Kidney (tissue), 14 donors: ENCODE measurements around the gene PTH1R. TPM values are rescaled to one million over a fixed set of nuclear protein-coding genes. Genes with fewer than 3 reads are reported as not detected.
A peak's percentile ranks its signal among the peaks of the same experiment; 100 is the strongest.

ENCODE experiments used
- DNase-seq, 5 donors: peaks; one replicate each; pipeline ENCODE4 v3.0.0-alpha.2; 2013 to 2020
- FAIRE-seq: peaks from 2 replicates; lab custom pipeline; 2012; peaks lifted over from hg19 to GRCh38; lab: Jason Lieb, UNC
- H3K27ac ChIP-seq, 2 donors: one replicate each; pipeline ENCODE4 v1.7.0; 2013; ENCODE audit warnings: low read depth in 2 of 2, low read length in 2 of 2, inconsistent platforms in 1 of 2
- H3K27me3 ChIP-seq: one replicate; pipeline ENCODE4 v1.7.1; 2013; ENCODE audit warnings: low read length, inconsistent platforms; ENCODE audit not compliant: control insufficient read depth, insufficient read depth
- H3K36me3 ChIP-seq, 3 donors: one replicate each; pipeline versions ENCODE4 v1.7.0 to v1.7.1; 2013; ENCODE audit warnings: low read length in 3 of 3, control low read depth in 1 of 3, inconsistent platforms in 1 of 3; ENCODE audit not compliant: insufficient read depth in 3 of 3, control insufficient read depth in 2 of 3
- H3K4me1 ChIP-seq, 3 donors: one replicate each; pipeline versions ENCODE4 v1.7.0 to v1.7.1; 2013; ENCODE audit warnings: low read length in 3 of 3, inconsistent platforms in 1 of 3, low read depth in 1 of 3; ENCODE audit not compliant: control insufficient read depth in 2 of 3, insufficient read depth in 2 of 3
- H3K4me3 ChIP-seq, 3 donors: one replicate each; pipeline versions ENCODE4 v1.7.0 to v1.8.1; 2013; ENCODE audit warnings: low read length in 3 of 3, control low read depth in 1 of 3, inconsistent platforms in 1 of 3
- H3K9ac ChIP-seq, 3 donors: one replicate each; pipeline versions ENCODE4 v1.7.0 to v1.7.1; 2013; ENCODE audit warnings: low read length in 3 of 3, control low read depth in 1 of 3, inconsistent platforms in 1 of 3
- H3K9me3 ChIP-seq, 3 donors: one replicate each; pipeline versions ENCODE4 v1.7.0 to v1.7.1; 2013; ENCODE audit warnings: low read length in 3 of 3, control low read depth in 1 of 3, inconsistent platforms in 1 of 3; ENCODE audit not compliant: control insufficient read depth in 2 of 3, insufficient read depth in 1 of 3
- CTCF ChIP-seq: IDR thresholded peaks from 3 replicates; pipeline ENCODE4 v1.5.1; 2012; ENCODE audit warnings: mild to moderate bottlenecking, moderate library complexity, borderline replicate concordance; ENCODE audit not compliant: insufficient read depth; ENCODE audit errors: extremely low read depth
- intact Hi-C: fragments of 100-400 bp; cut with DNase I; formaldehyde crosslinking; loops from one replicate; pipeline ENCODE4 v1.11.1; 2022
- polyA plus RNA-seq: library from polyadenylated mRNA; stranded (reverse); fragments of 350-450 nt; fragmentation: Illumina TruSeq; extraction: RNeasy Lipid Tissue Mini Kit (QIAGEN cat#74804); gene quantifications from one replicate; pipeline ENCODE4 v1.2.3, GENCODE V29; 2014; ENCODE audit warnings: low read depth, low replicate concordance; ENCODE audit not compliant: insufficient read depth
- total RNA-seq: library from RNA; stranded (reverse); fragmentation: NEBNext Ultra II Directional; extraction: Animal tissue kit (Norgen Biotek cat#: 25700); gene quantifications from one replicate; pipeline ENCODE4 v1.2.1, GENCODE V29; 2021
- donor health status: control.
- donor health status: control.
- donor health status: control.
- donor health status: control.
- donor health status: control.
- donor health status: DM: yes; HTN: yes; CAD: no.
- donor health status: Normal renal cell carcinoma (clear cell type).

The PTH1R gene
- total and polyA plus RNA-seq, 2 donors from 2014 or later: 286 to 1,885 TPM

GRCh38 chr3:46887980-46888494, 10.5 kb downstream of the PTH1R start:
- Histone ChIP-seq H3K4me3 (peak overlapping the region in 1 of 3 donors; percentile 87), H3K4me1 (peaks cover 6 to 59% (median 43%) of the 10 kb centered on the region in 3 donors), H3K9ac (peak overlapping the region in 2 of 3 donors; percentile 37 to 38), H3K27me3 (no peaks in the 10 kb centered on the region), H3K27ac (peak overlapping the region; percentile 65 to 69), H3K36me3 (peaks cover 0 to 8% (median 0%) of the 10 kb centered on the region in 3 donors), H3K9me3 (no peaks in the 10 kb centered on the region)
- intact Hi-C loops: no loop called here
- peak in 1 of 5 donors; percentile 2 for DNase-seq
- FAIRE-seq: no peak
- TF ChIP-seq CTCF: no peak

DNA sequence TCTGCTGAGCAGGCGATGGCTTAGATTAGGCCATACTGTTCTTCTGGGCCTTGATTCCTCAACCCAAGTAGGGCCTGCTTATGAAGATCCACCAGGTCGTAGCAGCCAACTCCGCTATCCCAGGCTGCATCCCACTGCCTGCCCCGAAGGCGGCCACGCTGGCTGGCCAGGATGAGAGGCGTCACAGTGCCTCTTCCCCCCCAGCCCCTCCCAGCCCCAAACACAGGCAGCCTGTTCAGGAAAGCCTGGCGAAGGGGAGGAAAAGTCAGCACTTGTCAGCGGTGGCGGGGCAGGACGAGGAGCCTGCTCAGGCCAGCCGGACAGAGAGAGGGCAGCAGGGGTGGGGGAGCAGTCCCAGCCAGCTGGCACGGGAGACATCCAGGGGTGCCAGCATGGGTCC, 11.2 kb downstream of the PTH1R start:
- Histone ChIP-seq H3K9ac (peak overlapping the region in 1 of 3 donors; percentile 38), H3K36me3 (peaks cover 0 to 8% (median 0%) of the 10 kb centered on the region in 3 donors), H3K4me3 (peak overlapping the region in 1 of 3 donors; percentile 87), H3K4me1 (peaks cover 6 to 65% (median 49%) of the 10 kb centered on the region in 3 donors), H3K9me3 (no peaks in the 10 kb centered on the region), H3K27me3 (no peaks in the 10 kb centered on the region), H3K27ac (peak overlapping the region; percentile 65 to 69)
- no peak for TF ChIP-seq CTCF
- intact Hi-C loops: no loop called here
- no peak for FAIRE-seq
- peak in 3 of 5 donors; percentile 40 to 79 (median 58) for DNase-seq

DNA sequence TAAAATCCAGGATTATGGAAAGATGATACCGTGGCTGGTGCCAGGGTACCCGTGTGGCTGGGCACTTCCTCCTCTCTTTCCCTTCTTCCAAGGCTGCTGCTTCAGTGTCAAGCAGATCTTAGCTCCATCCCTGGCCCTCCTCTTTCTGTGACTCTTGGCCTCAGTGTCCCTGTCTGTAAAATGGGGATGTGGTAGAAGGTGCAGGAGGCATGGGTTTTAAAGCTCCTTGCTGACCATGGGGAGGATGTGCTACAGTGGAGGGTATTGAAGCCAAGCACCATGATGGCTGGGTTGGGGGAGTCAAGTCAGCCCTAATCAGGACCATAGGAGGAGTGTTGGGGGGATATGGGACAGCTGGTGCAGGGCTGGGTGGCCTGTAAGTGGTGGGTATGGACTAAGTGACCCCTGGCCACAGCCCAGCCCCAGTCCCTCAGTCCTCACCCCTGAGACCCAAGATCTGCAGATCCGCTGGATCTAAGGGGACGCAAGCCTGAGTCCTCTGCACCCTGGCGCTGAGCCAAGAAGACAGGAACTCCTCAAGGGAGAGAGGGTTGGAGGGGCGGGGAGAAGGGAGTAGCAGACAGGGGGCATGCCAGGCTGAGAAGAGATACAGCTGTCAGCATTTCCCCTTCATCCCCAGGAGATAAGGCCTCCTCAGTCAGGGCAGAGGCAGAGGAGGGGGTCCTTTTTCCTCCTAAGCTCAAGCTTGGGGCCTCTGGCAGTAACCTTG, 12.0 kb downstream of the PTH1R start:
- no peak for FAIRE-seq
- no peak for TF ChIP-seq CTCF
- H3K27ac ChIP-seq: peak overlapping the region; percentile 43 to 69

More for the DNA sequence above, 12.0 kb downstream of the PTH1R start:
- Histone ChIP-seq H3K4me1 (peaks cover 6 to 63% (median 49%) of the 10 kb centered on the region in 3 donors), H3K9ac (peak overlapping the region in 2 of 3 donors; percentile 2 to 38), H3K27me3 (no peaks in the 10 kb centered on the region), H3K9me3 (no peaks in the 10 kb centered on the region), H3K4me3 (peak overlapping the region in 1 of 3 donors; percentile 37), H3K36me3 (peaks cover 0 to 13% (median 0%) of the 10 kb centered on the region in 3 donors)
- peak; percentile 65 to 88 (median 78) for DNase-seq
- intact Hi-C loops: no loop called here
